Esophagus squamous epithelium (tissue), 4 donors: ENCODE results near the gene DCP2. TPM values are rescaled to one million over a fixed set of nuclear protein-coding genes. Genes with fewer than 3 reads are reported as not detected.

Experiments used
- total RNA-seq, 4 donors: library from RNA; depleted of rRNA; stranded (reverse); fragments of >200 nt; gene quantifications; one replicate each; pipeline ENCODE4 v1.1.0, GENCODE V29; 2016

The DCP2 gene
- total RNA-seq, 4 donors from 2014 or later, result 9.0 to 24.9 (median 17.4) TPM

Other genes with a start within 250 kb of the DCP2 start
- gene APC, start 238.9 kb upstream of the DCP2 start, total RNA-seq, result 10 to 100 TPM; 34.7 to 75.0 (median 58.1) TPM
- 10 to 100 TPM; 34.3 to 81.0 (median 52.5) TPM for gene SRP19, start 115.5 kb upstream of the DCP2 start, total RNA-seq
- 10 to 100 TPM; 25.5 to 60.8 (median 36.1) TPM for gene REEP5, start 54.6 kb upstream of the DCP2 start, total RNA-seq